ENCODE measurements around the gene PAK4.

PAK4 gene

GRCh38 chr19:39180749-39181148, 55.2 kb downstream of the PAK4 start:
- DNase-seq (ENCODE audit: low spot score), result no peak

GRCh38 chr19:39181500-39182173, 56.1 kb downstream of the PAK4 start:
- no peak for DNase-seq (ENCODE audit: low spot score)

GRCh38 chr19:39182174-39182505, 56.6 kb downstream of the PAK4 start:
- DNase-seq (ENCODE audit: low spot score), result no peak

DNA sequence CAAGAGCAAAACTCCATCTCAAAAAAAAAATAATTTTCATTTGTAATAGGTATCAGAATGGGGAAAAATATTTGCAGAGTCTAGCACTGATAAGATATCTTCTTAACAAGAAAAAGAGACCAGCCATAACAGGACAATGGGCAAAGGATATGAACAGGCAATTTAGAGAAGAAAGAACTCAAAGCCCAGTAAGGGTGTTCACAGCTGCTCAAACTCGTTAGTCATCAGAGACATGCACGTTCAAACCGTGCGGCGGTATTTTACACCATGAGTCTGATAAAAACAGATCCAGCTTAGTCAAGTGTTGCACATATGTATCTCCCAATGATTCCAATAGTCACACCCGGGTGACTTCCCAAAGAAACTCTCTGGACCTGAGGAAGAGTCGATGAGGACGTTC, 57.5 kb downstream of the PAK4 start:
- DNase-seq (ENCODE audit: low spot score), result no peak

DNA sequence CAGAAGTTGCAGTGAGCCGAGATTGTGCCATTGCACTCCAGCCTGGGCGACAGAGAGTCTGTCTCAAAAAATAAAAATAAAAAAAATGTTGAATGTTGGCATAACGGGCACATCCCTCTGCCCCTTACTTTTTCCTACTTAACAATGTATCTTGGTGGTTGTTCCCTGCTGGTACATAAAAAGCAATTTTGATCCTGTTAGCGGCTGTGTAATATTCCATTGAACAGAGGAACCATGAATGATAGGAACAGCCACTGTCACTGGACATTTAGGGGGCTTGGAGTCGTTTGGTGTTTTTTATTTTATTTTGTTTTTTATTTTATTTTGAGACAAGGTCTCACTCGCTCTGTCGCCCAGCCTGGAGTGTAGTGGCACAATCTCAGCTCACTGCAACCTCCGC, 60.8 kb downstream of the PAK4 start:
- no peak for DNase-seq (ENCODE audit: low spot score)

DNA sequence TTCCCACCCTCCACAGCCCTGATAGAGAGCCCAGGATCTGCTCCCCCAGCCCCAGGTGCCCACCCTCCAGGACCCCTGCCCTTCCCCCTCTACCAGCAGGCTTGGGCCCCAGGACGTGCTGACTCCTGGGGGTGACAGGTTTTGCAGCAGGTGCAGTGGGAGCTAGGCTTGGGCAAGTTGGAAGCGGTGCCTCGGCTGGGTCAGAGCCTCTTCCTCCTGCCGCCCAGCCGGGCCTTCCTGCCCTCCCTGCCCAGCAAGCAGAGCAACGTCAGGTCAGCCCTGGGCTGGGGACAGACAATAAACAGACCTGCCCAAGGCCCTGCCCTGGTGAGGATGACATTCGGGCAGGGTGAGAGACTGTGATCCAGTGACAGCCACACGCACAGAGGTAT, 62.0 kb downstream of the PAK4 start:
- DNase-seq (ENCODE audit: low spot score), result peak; percentile 32

GRCh38 chr19:39188960-39189359, 63.4 kb downstream of the PAK4 start:
- no peak for DNase-seq (ENCODE audit: low spot score)

GRCh38 chr19:39190768-39191167, 65.2 kb downstream of the PAK4 start:
- no peak for DNase-seq (ENCODE audit: low spot score)

GRCh38 chr19:39192846-39193245, 67.3 kb downstream of the PAK4 start:
- no peak for DNase-seq (ENCODE audit: low spot score)

DNA sequence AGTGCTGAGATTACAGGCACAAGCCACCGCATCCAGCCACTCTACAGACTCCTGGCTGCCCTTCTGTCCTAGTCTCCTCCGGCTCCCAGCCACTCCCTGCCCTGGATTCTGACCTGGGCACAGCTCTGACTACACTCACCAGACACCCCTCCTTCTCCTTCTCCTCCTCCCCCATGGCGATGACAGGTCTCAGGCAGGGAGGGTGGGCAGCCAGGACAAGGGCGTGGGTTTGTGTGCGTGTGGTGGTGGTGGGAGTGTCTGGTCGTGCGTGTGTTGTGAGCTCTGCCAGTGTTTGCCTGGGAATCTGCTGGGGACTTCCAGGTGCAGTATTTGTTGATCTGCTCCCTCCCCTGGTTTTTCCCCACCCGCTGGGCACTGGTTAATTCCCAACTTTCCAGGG, 68.2 kb downstream of the PAK4 start:
- DNase-seq (ENCODE audit: low spot score), result no peak

DNA sequence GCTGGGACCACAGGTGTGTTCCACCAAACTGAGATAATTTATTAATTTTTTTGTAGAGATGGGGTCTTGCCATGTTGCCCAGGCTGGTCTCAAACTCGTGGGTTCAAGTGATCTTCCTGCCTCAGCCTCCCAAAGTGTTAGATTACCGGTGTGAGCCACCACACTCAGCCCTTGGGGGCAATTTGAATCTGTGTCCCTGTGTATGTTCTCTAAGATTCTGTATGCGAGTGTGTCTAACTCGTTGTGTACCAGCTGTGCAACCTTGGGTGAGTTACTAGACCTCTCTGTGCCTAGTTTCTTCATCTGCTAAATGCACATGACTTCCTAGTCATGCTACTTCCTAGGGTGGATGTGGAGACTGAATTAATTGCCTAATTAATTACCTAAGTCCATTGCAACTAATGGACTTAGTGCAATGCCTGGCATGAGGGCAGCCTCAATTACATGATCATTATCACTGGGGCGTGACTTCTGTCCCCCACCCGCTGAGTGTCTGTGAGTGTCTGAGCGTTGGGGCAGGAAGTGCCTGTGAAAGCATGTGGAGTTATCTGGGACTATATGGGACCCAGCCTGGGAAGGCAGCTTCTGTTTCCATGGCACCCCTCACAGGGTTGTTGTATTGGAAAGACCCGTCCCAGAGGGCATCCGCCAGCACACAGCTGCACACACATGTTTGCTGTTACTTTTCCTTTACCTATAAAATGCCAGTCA, 69.4 kb downstream of the PAK4 start:
- DNase-seq (ENCODE audit: low spot score), result no peak

GRCh38 chr19:39195755-39196154, 70.2 kb downstream of the PAK4 start:
- DNase-seq (ENCODE audit: low spot score), result no peak

DNA sequence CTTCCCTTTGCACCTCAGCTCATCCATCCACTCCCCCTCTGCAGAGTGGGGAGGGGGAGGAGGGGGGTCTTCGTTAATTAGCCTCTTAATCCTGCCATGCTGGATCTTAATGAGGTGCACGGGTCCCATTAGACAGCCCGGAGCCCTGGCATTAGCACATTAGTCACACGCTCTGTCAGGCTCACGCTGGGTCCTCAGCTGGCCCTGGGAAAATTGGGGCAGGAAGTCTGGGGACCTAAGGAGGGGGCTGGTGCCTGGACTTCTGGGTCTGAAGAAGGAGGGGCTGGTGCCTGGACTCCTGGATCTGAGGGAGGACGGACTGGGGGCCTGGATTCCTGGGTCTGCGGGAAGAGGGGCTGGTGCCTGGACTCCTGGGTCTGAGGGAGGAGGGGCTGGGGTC, 70.7 kb downstream of the PAK4 start:
- no peak for DNase-seq (ENCODE audit: low spot score)

DNA sequence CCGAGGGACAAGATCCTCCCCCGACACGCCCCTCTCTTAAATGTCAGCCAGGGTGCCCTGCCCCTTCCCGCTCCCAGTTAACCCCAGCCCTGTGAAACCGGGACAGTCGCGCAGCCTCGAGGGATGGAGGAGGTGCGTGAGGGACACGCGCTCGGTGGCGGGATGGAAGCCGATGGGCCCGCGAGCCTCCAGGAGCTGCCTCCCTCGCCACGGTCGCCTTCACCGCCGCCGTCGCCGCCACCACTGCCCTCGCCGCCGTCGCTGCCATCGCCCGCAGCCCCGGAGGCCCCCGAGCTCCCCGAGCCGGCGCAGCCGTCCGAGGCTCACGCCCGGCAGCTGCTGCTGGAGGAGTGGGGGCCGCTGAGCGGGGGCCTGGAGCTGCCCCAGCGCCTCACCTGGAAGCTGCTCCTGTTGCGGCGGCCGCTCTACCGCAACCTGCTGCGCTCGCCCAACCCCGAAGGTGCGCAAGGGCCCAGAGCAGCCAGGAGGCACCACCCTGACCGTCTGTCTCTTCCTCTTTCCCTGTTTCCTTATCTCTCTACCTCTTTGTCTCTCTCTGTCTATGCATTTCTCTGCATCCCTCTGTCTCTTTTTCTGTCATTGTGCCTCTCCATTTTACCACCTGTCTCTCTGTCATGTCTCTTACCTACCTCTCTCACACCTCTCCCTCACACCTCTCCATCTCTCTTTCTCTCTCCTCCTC, 71.4 kb downstream of the PAK4 start, which contains the start of gene NCCRP1:
NCCRP1 (plus strand) TSS at position 105 of the 703 bp plus-strand sequence; CDS start at position 124, 19 bp downstream.
- no peak for DNase-seq (ENCODE audit: low spot score)

- no peak for DNase-seq (ENCODE audit: low spot score)
Measured at GRCh38 chr19:39197808-39198207, 72.2 kb downstream of the PAK4 start.

DNA sequence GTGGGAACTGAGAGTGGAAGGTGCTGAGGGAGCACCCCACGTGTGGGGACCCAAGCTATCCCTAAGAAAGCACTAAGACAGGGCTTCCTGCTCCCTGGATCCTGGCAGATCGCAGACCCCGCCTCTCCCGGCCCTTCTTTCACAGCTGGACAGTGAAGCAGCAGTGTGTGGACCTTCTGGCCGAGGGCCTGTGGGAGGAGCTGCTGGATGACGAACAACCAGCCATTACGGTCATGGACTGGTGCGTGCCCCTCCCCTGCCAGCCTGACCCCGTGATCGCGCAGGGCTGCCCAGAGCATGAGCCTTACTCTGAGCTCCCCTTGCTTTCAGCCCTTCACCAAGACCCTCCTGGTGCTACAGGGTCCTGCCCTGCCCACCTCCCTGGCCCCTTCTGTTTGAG, 73.4 kb downstream of the PAK4 start:
- DNase-seq (ENCODE audit: low spot score), result peak; percentile 50

GRCh38 chr19:39200066-39200802, 74.6 kb downstream of the PAK4 start:
- no peak for DNase-seq (ENCODE audit: low spot score)

GRCh38 chr19:39200803-39201115, 75.2 kb downstream of the PAK4 start:
- DNase-seq (ENCODE audit: low spot score), result no peak

GRCh38 chr19:39202998-39203355, 77.4 kb downstream of the PAK4 start:
- DNase-seq (ENCODE audit: low spot score), result no peak

DNA sequence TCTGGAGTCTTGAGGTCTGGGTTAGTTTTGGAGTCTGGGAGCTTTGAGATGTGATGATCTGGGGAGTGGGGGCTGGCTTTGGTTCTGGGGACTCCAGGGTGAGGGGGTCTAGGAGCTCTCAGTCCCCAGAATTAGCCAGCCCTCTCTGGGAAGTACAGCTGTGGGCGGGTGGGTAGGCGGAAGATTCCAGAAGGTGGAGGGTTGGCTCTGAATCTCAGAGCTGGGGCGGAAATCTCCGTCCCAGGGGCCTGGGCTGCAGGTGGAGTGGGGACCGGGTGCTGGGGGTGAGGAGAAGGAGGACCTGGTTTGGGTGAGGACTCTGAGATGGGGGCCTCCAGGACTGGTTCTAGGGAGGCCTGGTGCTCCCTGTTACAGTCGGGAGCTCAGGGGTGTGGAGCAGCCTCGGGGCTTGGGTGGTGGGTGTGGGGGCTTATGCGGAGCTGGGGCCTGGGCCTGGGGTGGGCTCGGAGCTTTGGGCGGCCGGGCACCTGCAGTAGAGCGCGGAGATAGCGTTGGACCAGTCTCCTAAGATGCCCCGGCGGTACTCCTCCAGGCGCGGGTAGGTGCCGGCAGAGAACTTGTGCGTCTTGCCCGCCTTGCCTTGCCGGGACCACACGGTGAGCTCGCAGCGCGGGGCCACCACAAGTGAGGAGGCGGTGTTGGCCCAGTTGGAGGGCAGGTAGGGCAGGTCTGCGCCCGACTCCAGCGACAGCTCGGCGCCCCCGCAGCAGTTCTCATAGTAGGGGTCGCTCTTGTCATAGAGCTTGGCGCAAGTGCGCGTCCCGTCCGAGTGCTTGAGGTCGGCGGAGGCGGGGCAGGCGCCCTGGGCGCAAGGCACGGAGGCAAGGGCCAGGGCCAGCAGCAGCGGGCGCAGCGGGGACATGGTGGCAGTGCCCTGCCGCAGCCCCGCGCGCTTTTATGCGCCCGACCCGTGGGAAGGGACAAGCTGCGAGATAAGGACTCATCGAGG, 78.1 kb downstream of the PAK4 start, which contains the start of gene SYCN:
SYCN (minus strand) TSS at position 892 of the 970 bp plus-strand sequence; CDS start at position 883, 9 bp downstream.
- DNase-seq (ENCODE audit: low spot score), result no peak

DNA sequence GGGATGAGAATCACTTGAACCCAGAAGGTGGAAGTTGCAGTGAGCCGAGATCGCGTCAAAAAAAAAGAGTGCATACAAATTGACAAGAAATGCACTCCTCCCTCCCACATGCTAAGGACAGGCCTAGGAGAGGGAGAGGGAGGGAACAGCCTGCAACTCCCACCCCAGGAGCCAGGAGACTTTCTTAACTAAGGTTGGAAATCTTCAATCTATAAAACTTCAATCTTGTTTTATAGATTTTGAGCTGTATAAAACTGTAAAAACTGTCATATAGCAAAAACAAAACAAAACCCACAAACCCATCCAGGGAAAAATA, 79.8 kb downstream of the PAK4 start:
- DNase-seq (ENCODE audit: low spot score), result no peak

Measured in SK-N-DZ (cell line).